GM23338 (cell line): ENCODE measurements around the gene PSMA7. TPM values are rescaled to one million over a fixed set of nuclear protein-coding genes. Genes with fewer than 3 reads are reported as not detected.

Experiments
- ATAC-seq: fragments of 200-7000 bp; cut with Tn5 transposase; 3 replicates; pipeline ENCODE4 v1.9.1; 2020
- DNase-seq: peaks from one replicate; pipeline ENCODE4 v3.0.0-alpha.2; 2015; ENCODE audit warnings: low spot score
- H2AFZ ChIP-seq: fragments of 200-600 bp; sonication (generic); 2 replicates; pipeline ENCODE4 v1.8.0; 2016; ENCODE audit warnings: antibody characterized with exemption, mild to moderate bottlenecking, moderate library complexity
- H3F3A ChIP-seq: fragments of 200-600 bp; sonication (generic); replicated peaks from 2 replicates; pipeline ENCODE4 v1.8.0; 2017; ENCODE audit warnings: antibody characterized with exemption, mixed run types, low read depth
- H3K27ac ChIP-seq: fragments of 200-600 bp; sonication (generic); 2 replicates; pipeline ENCODE4 v1.6.1; 2016; ENCODE audit warnings: low read depth
- H3K27me3 ChIP-seq: fragments of 200-600 bp; sonication (generic); 2 replicates; pipeline ENCODE4 v1.8.0; 2016; ENCODE audit warnings: mild to moderate bottlenecking, mixed run types, moderate library complexity; ENCODE audit not compliant: insufficient read depth
- H3K36me3 ChIP-seq: fragments of 200-600 bp; sonication (generic); 2 replicates; pipeline ENCODE4 v1.8.0; 2016; ENCODE audit warnings: mild to moderate bottlenecking; ENCODE audit not compliant: insufficient read depth
- H3K4me1 ChIP-seq: fragments of 200-600 bp; sonication (generic); 2 replicates; pipeline ENCODE4 v1.8.0; 2016; ENCODE audit warnings: mild to moderate bottlenecking, moderate library complexity; ENCODE audit not compliant: insufficient read depth
- H3K4me2 ChIP-seq: fragments of 200-600 bp; sonication (generic); 2 replicates; pipeline ENCODE4 v1.7.1; 2017; ENCODE audit warnings: mixed run types
- H3K4me3 ChIP-seq: fragments of 200-600 bp; sonication (generic); 2 replicates; pipeline ENCODE4 v1.6.1; 2016; ENCODE audit warnings: mixed run types
- H3K79me2 ChIP-seq: fragments of 200-600 bp; sonication (generic); replicated peaks from 2 replicates; pipeline ENCODE4 v1.8.0; 2017; ENCODE audit warnings: mild to moderate bottlenecking; ENCODE audit not compliant: insufficient read depth
- H3K9me2 ChIP-seq: fragments of 200-600 bp; sonication (generic); 2 replicates; pipeline ENCODE4 v1.8.0; 2017; ENCODE audit not compliant: insufficient read depth
- H4K20me1 ChIP-seq: fragments of 200-600 bp; sonication (generic); replicated peaks from 2 replicates; pipeline ENCODE4 v1.8.0; 2017; ENCODE audit warnings: mild to moderate bottlenecking; ENCODE audit not compliant: insufficient read depth
- H3K27ac Mint-ChIP-seq: 2 replicates; pipeline ENCODE4 v1.8.0; 2020; ENCODE audit warnings: inconsistent platforms, mild to moderate bottlenecking, moderate library complexity, mixed read lengths
- H3K27me3 Mint-ChIP-seq: 3 replicates; pipeline ENCODE4 v1.8.0; 2022; ENCODE audit warnings: low read depth, mild to moderate bottlenecking, moderate library complexity, mixed read lengths, inconsistent platforms; ENCODE audit not compliant: insufficient read depth, poor library complexity
- H3K36me3 Mint-ChIP-seq: 3 replicates; pipeline ENCODE4 v1.8.0; 2021; ENCODE audit warnings: low read depth, mild to moderate bottlenecking, inconsistent platforms, moderate library complexity, mixed read lengths
- H3K4me1 Mint-ChIP-seq: 3 replicates; pipeline ENCODE4 v1.8.0; 2020; ENCODE audit warnings: mild to moderate bottlenecking, inconsistent platforms, mixed read lengths
- H3K4me3 Mint-ChIP-seq: 3 replicates; pipeline ENCODE4 v1.8.0; 2021; ENCODE audit warnings: moderate library complexity, mild to moderate bottlenecking, inconsistent platforms, mixed read lengths
- H3K9me3 Mint-ChIP-seq: 3 replicates; pipeline ENCODE4 v1.8.0; 2020; ENCODE audit warnings: moderate library complexity, mild to moderate bottlenecking, inconsistent platforms, mixed read lengths
- CREB1 ChIP-seq: fragments of 250-450 bp; sonication (Bioruptor Pico); IDR thresholded peaks from 2 replicates; pipeline ENCODE4 v1.5.0; 2020; ENCODE audit warnings: low read depth, mild to moderate bottlenecking, moderate library complexity
- CTCF ChIP-seq, 2 experiments: fragments of 200-600 bp in 1 of 2; sonication (generic) in 1 of 2; conservative IDR thresholded peaks; 2 replicates each; pipeline versions ENCODE4 v1.5.1 to v1.6.1; 2016 to 2017; ENCODE audit warnings: antibody characterized with exemption in 2 of 2, low read depth in 2 of 2, mild to moderate bottlenecking in 2 of 2, moderate library complexity in 1 of 2
- EZH2 ChIP-seq: fragments of 200-600 bp; sonication (generic); IDR thresholded peaks from one replicate; pipeline ENCODE4 v1.8.0; 2017; ENCODE audit warnings: antibody characterized with exemption, mild to moderate bottlenecking, low read depth; ENCODE audit not compliant: unreplicated experiment
- EZH2phosphoT487 ChIP-seq: fragments of 200-600 bp; sonication (generic); IDR thresholded peaks from one replicate; pipeline ENCODE4 v1.8.1; 2018; ENCODE audit warnings: antibody characterized with exemption; ENCODE audit not compliant: unreplicated experiment
- NANOG ChIP-seq: IDR thresholded peaks from 2 replicates; pipeline ENCODE4 v1.6.1; 2016; ENCODE audit warnings: antibody characterized with exemption, borderline replicate concordance
- POLR2AphosphoS5 ChIP-seq: IDR thresholded peaks from 2 replicates; pipeline ENCODE4 v1.6.1; 2016; ENCODE audit warnings: antibody characterized with exemption, low read depth
- STAT1 ChIP-seq: IDR thresholded peaks from one replicate; pipeline ENCODE4 v1.6.1; 2016; ENCODE audit warnings: antibody characterized with exemption; ENCODE audit not compliant: unreplicated experiment
- ZNF114 ChIP-seq: fragments of 250-450 bp; sonication (Bioruptor Pico); IDR thresholded peaks from 2 replicates; pipeline ENCODE4 v1.5.0; 2020; ENCODE audit warnings: mild to moderate bottlenecking, moderate library complexity
- ZNF331 ChIP-seq: fragments of 250-450 bp; sonication (Bioruptor Pico); IDR thresholded peaks from 2 replicates; pipeline ENCODE4 v1.5.0; 2020; ENCODE audit warnings: low read depth, mild to moderate bottlenecking, moderate library complexity
- ZNF462 ChIP-seq: fragments of 250-450 bp; sonication (Bioruptor Pico); IDR thresholded peaks from 2 replicates; pipeline ENCODE4 v1.5.0; 2020; ENCODE audit warnings: mild to moderate bottlenecking, moderate library complexity
- polyA plus RNA-seq: library from polyadenylated mRNA; unstranded; fragments of >200 nt; fragmentation: Nextera tagmentation; extraction: Ambion mirVana; gene quantifications from 2 replicates; pipeline ENCODE4 v1.2.1, GENCODE V29; 2016
- total RNA-seq: library from RNA; depleted of rRNA; stranded (reverse); fragments of >200 nt; shearing (Covaris generic); gene quantifications from 2 replicates; pipeline ENCODE4 v1.2.3, GENCODE V29; 2014

PSMA7 gene
- total and polyA plus RNA-seq, 2 experiments from 2014 or later = 357 to 628 TPM

GRCh38 chr20:62174870-62175624 lies 31.9 kb upstream of the PSMA7 start:
- Histone ChIP-seq H3F3A (no peaks in the 10 kb centered on the region), H3K4me2 (no peak overlapping the region), H3K27me3 (no peaks in the 10 kb centered on the region), H3K4me1 (no peaks in the 10 kb centered on the region), H3K9me2 (no peaks in the 10 kb centered on the region), H3K36me3 (no peaks in the 10 kb centered on the region), H2AFZ (no peak overlapping the region), H3K79me2 (no peaks in the 10 kb centered on the region), H3K27ac (no peak overlapping the region), H3K4me3 (no peak overlapping the region), H4K20me1 (no peaks in the 10 kb centered on the region)
- no peak for ATAC-seq
- Mint-ChIP-seq H3K27me3 (peaks cover 11% of the 10 kb centered on the region), H3K4me3 (no peak overlapping the region; the same call in 2 of the 3 replicates), H3K27ac (peak overlapping the region; percentile 31; the same call in 1 of the 2 replicates), H3K9me3 (no peaks in the 10 kb centered on the region; the same call in 2 of the 3 replicates), H3K4me1 (no peaks in the 10 kb centered on the region), H3K36me3 (peaks cover 29% of the 10 kb centered on the region)
- TF ChIP-seq EZH2 (no peak), ZNF331 (CRISPR knock-in tag) (no peak), NANOG (no peak), POLR2AphosphoS5 (no peak), CTCF (conservative IDR thresholded peaks at IDR 0.05; ENCODE audit: low read depth in 2 of 2) (peak in 1 of 2 experiments; percentile 26; a peak in 2 of 4 replicates), STAT1 (no peak), ZNF114 (CRISPR knock-in tag) (no peak)
- no peak for DNase-seq

- no peak overlapping the region for H3K27ac Mint-ChIP-seq
- H3K36me3 ChIP-seq = no peaks in the 10 kb centered on the region
- TF ChIP-seq CREB1 (CRISPR knock-in tag) (no peak), POLR2AphosphoS5 (no peak), EZH2phosphoT487 (no peak), ZNF462 (CRISPR knock-in tag) (no peak)
These were observed 31.0 kb upstream of the PSMA7 start for GRCh38 chr20:62174021-62174804.

More at GRCh38 chr20:62174021-62174804, 31.0 kb upstream of the PSMA7 start:
- no peaks in the 10 kb centered on the region for H3K4me1 ChIP-seq
- no peaks in the 10 kb centered on the region for H3K27me3 ChIP-seq
- no peak overlapping the region for H3K4me3 ChIP-seq
- no peaks in the 10 kb centered on the region for H3F3A ChIP-seq
- Mint-ChIP-seq H3K27me3 (peaks cover 15% of the 10 kb centered on the region), H3K4me1 (no peaks in the 10 kb centered on the region), H3K36me3 (peaks cover 28% of the 10 kb centered on the region), H3K9me3 (no peaks in the 10 kb centered on the region; the same call in 2 of the 3 replicates), H3K4me3 (no peak overlapping the region; the same call in 2 of the 3 replicates)
- no peak for DNase-seq
- no peaks in the 10 kb centered on the region for H3K79me2 ChIP-seq
- H3K27ac ChIP-seq = no peak overlapping the region
- H3K4me2 ChIP-seq = no peak overlapping the region
- H4K20me1 ChIP-seq = no peaks in the 10 kb centered on the region
- no peaks in the 10 kb centered on the region for H3K9me2 ChIP-seq
- no peak overlapping the region for H2AFZ ChIP-seq
- no peak for ATAC-seq
